GM12872 (cell line): ENCODE results near the gene ANKRD24.

Experiments used
- CTCF ChIP-seq: IDR thresholded peaks from 3 replicates; pipeline ENCODE4 v1.5.1; 2011; ENCODE audit warnings: low read depth, mild to moderate bottlenecking, low read length, moderate library complexity; ENCODE audit not compliant: insufficient read depth

Gene ANKRD24

GRCh38 chr19:4149518-4150288, 32.8 kb upstream of the ANKRD24 start:
- TF ChIP-seq CTCF, result no peak

- TF ChIP-seq CTCF, result no peak
Observed at GRCh38 chr19:4151623-4152022, 30.9 kb upstream of the ANKRD24 start.

GRCh38 chr19:4152241-4152998, 30.1 kb upstream of the ANKRD24 start:
- TF ChIP-seq CTCF, result no peak

GRCh38 chr19:4154571-4155312, 27.7 kb upstream of the ANKRD24 start:
- no peak for TF ChIP-seq CTCF

- TF ChIP-seq CTCF, result no peak
Observed at GRCh38 chr19:4157164-4157563, 25.3 kb upstream of the ANKRD24 start.

GRCh38 chr19:4161415-4162077, 20.9 kb upstream of the ANKRD24 start:
- no peak for TF ChIP-seq CTCF

GRCh38 chr19:4164262-4164661, 18.2 kb upstream of the ANKRD24 start:
- TF ChIP-seq CTCF, result no peak
